GM12878 (cell line): ENCODE data around the gene OR9Q1. TPM values are rescaled to one million over a fixed set of nuclear protein-coding genes. Genes with fewer than 3 reads are reported as not detected.
"Not testable (repeated sequence)": the region's sequence is repeated elsewhere in the genome, so short reads cannot be mapped to it uniquely, and the experiment has no call there.

Experiments
- ATAC-seq: fragments of 200-7000 bp; cut with Tn5 transposase; 3 replicates; pipeline ENCODE4 v1.9.1; 2020; ENCODE audit warnings: mild to moderate bottlenecking, moderate library complexity
- BruUV-seq: library from RNA; stranded (reverse); fragments of 400-500 nt; replicated peaks from 2 replicates; lab custom pipeline; 2021; lab: Mats Ljungman, UMichigan
- CTCF ChIA-PET: fragments of 300-600 bp; sonication (Branson Sonifier 250); formaldehyde crosslinking; extraction: SDS; loops from one replicate; lab custom pipeline; 2021; ENCODE audit warnings: inconsistent platforms; lab: Yijun Ruan, JAX
- POLR2A ChIA-PET: fragments of 350-600 bp; formaldehyde crosslinking; extraction: SDS; loops from one replicate; lab custom pipeline; 2021; ENCODE audit warnings: inconsistent platforms; lab: Charles Lee
- RAD21 ChIA-PET: fragments of 300-600 bp; sonication (Branson Sonifier 250); formaldehyde crosslinking; loops from one replicate; lab custom pipeline; 2023; ENCODE audit warnings: antibody characterized with exemption; ENCODE audit not compliant: unreplicated experiment; lab: Charles Lee
- SMC1A ChIA-PET: fragments of 300-600 bp; sonication (Branson Sonifier 250); formaldehyde crosslinking; loops from one replicate; lab custom pipeline; 2023; ENCODE audit not compliant: unreplicated experiment, uncharacterized antibody; lab: Charles Lee
- DNase-seq: peaks from one replicate; pipeline ENCODE4 v3.0.0-alpha.2; 2011; ENCODE audit warnings: low read depth, low spot score
- FAIRE-seq: peaks from 3 replicates; lab custom pipeline; 2011; peaks lifted over from hg19 to GRCh38; lab: Jason Lieb, UNC
- H2AFZ ChIP-seq: 2 replicates; pipeline ENCODE4 v1.6.0; 2011; ENCODE audit warnings: low read depth, low read length, control low read depth; ENCODE audit not compliant: control insufficient read depth
- H3K27ac ChIP-seq: 2 replicates; pipeline ENCODE4 v1.5.1; 2011; ENCODE audit warnings: control low read depth; ENCODE audit not compliant: control insufficient read depth, insufficient read depth
- H3K27me3 ChIP-seq, 2 experiments: replicated peaks in 1 of 2; 2 replicates each; pipeline versions ENCODE4 v1.6.0 to v1.6.1; 2011; ENCODE audit warnings: low read length in 1 of 2; ENCODE audit not compliant: control insufficient read depth in 2 of 2, insufficient read depth in 2 of 2
- H3K36me3 ChIP-seq, 2 experiments: 2 replicates each; pipeline ENCODE4 v1.5.1; 2011; ENCODE audit warnings: low read length in 1 of 2; ENCODE audit not compliant: control insufficient read depth in 2 of 2, insufficient read depth in 2 of 2
- H3K4me1 ChIP-seq: 2 replicates; pipeline ENCODE4 v1.6.1; 2011; ENCODE audit warnings: mild to moderate bottlenecking, low read length, moderate library complexity, mixed read lengths; ENCODE audit not compliant: control insufficient read depth, insufficient read depth
- H3K4me2 ChIP-seq: 2 replicates; pipeline ENCODE4 v1.6.0; 2011; ENCODE audit warnings: control low read depth; ENCODE audit not compliant: control insufficient read depth, insufficient read depth
- H3K4me3 ChIP-seq: fragments of 200-600 bp; sonication (generic); 2 replicates; pipeline ENCODE4 v1.5.1; 2016
- H3K79me2 ChIP-seq: 2 replicates; pipeline ENCODE4 v1.6.0; 2011; ENCODE audit warnings: low read length; ENCODE audit not compliant: control insufficient read depth, insufficient read depth
- H3K9ac ChIP-seq: 2 replicates; pipeline ENCODE4 v1.8.0; 2011; ENCODE audit warnings: low read length, control low read depth, mixed read lengths; ENCODE audit not compliant: control insufficient read depth, insufficient read depth
- H3K9me3 ChIP-seq: replicated peaks from 3 replicates; pipeline ENCODE4 v1.5.1; 2011; ENCODE audit warnings: mild to moderate bottlenecking, low read length; ENCODE audit not compliant: control insufficient read depth, insufficient read depth
- H4K20me1 ChIP-seq: 2 replicates; pipeline ENCODE4 v1.6.0; 2011; ENCODE audit not compliant: control insufficient read depth, insufficient read depth
- ASH2L ChIP-seq: fragments of 300-600, 200-600 bp; sonication (generic); IDR thresholded peaks from 2 replicates; pipeline ENCODE4 v1.6.1; 2017; ENCODE audit warnings: low read depth, mild to moderate bottlenecking, borderline replicate concordance
- CBX3 ChIP-seq: fragments of 200-600 bp; sonication (generic); IDR thresholded peaks from 2 replicates; pipeline ENCODE4 v1.6.1; 2016; ENCODE audit warnings: low read depth, borderline replicate concordance
- CEBPB ChIP-seq, 2 experiments: fragments of 150-350 bp in 1 of 2; IDR thresholded peaks; 2 replicates each; pipeline ENCODE4 v1.6.1; 2012 to 2014; ENCODE audit warnings: low read depth in 2 of 2, low read length in 2 of 2, borderline replicate concordance in 1 of 2, inconsistent platforms in 1 of 2
- CREB1 ChIP-seq: IDR thresholded peaks from 2 replicates; pipeline ENCODE4 v1.6.1; 2012; ENCODE audit warnings: low read depth, mild to moderate bottlenecking, inconsistent platforms
- DPF2 ChIP-seq: fragments of 450-650 bp; IDR thresholded peaks from 2 replicates; pipeline ENCODE4 v1.6.1; 2017; ENCODE audit warnings: mild to moderate bottlenecking
- FOS ChIP-seq: IDR thresholded peaks from 3 replicates; pipeline ENCODE4 v1.6.1; 2011; ENCODE audit warnings: borderline replicate concordance; ENCODE audit not compliant: insufficient read length; ENCODE audit errors: extremely low read depth
- HCFC1 ChIP-seq: fragments of 150-350 bp; IDR thresholded peaks from 2 replicates; pipeline ENCODE4 v1.6.1; 2014; ENCODE audit warnings: low read length
- IKZF1 ChIP-seq: fragments of 450-650 bp; conservative IDR thresholded peaks from 2 replicates; pipeline ENCODE4 v1.6.1; 2017; ENCODE audit warnings: antibody characterized with exemption, mild to moderate bottlenecking
- NFXL1 ChIP-seq: fragments of 450-650 bp; IDR thresholded peaks from 2 replicates; pipeline ENCODE4 v1.6.1; 2017; ENCODE audit warnings: antibody characterized with exemption, mild to moderate bottlenecking, borderline replicate concordance
- RCOR1 ChIP-seq: conservative IDR thresholded peaks from 2 replicates; pipeline ENCODE4 v1.6.1; 2012; ENCODE audit warnings: low read depth, low read length, improper control_type of control experiment
- TBL1XR1 ChIP-seq: IDR thresholded peaks from 2 replicates; pipeline ENCODE4 v1.6.1; 2012; ENCODE audit warnings: low read depth, low read length, improper control_type of control experiment
- YBX1 ChIP-seq: fragments of 450-650 bp; IDR thresholded peaks from 2 replicates; pipeline ENCODE4 v1.6.1; 2016; ENCODE audit warnings: antibody characterized with exemption
- ZNF622 ChIP-seq: fragments of 450-650 bp; IDR thresholded peaks from 2 replicates; pipeline ENCODE4 v1.6.1; 2017; ENCODE audit warnings: mild to moderate bottlenecking, inconsistent platforms
- ZNF687 ChIP-seq: fragments of 450-650 bp; IDR thresholded peaks from 2 replicates; pipeline ENCODE4 v1.6.1; 2017; ENCODE audit warnings: mild to moderate bottlenecking, moderate library complexity
- WGBS: methylation state at CpG from one replicate; pipeline ENCODE4 v1.1.6; 2016; ENCODE audit warnings: low lambda C conversion rate; ENCODE audit not compliant: insufficient replicate concordance, insufficient coverage; ENCODE audit errors: missing lambda C conversion rate; 5-methylcytosine and 5-hydroxymethylcytosine counted together
- in situ Hi-C: fragments of 300-500 bp; cut with MboI; formaldehyde crosslinking; loops from 9 replicates; pipeline ENCODE4 v1.14.3; 2018; ENCODE audit warnings: mixed read lengths
- intact Hi-C: fragments of 100-400 bp; cut with micrococcal nuclease; formaldehyde crosslinking; loops from one replicate; pipeline ENCODE4 v1.14.2; 2022; ENCODE audit not compliant: unreplicated experiment
- polyA plus RNA-seq, 11 experiments: library from polyadenylated mRNA; depleted of rRNA in 4 of 11; unstranded in 6 of 11; stranded (reverse) in 5 of 11; fragments of >200 nt; fragmentation: Nextera tagmentation in 4 of 11; fragmentation: Illumina TruSeq in 1 of 11; extraction: Ambion mirVana in 4 of 11; extraction: Trizol in 1 of 11; gene quantifications; 1 replicate in 1 of 11; 2 replicates in 10 of 11; pipeline versions ENCODE4 v1.2.1 to v1.2.3, GENCODE V29; 2011 to 2016; ENCODE audit warnings: inconsistent platforms in 2 of 11, missing spikeins in 2 of 11, low read depth in 1 of 11
- total RNA-seq, 4 experiments: library from RNA; depleted of rRNA in 3 of 4; stranded (reverse); fragments of >200 nt in 3 of 4; fragmentation: Illumina TruSeq in 1 of 4; extraction: Trizol in 1 of 4; gene quantifications; 2 replicates each; pipeline versions ENCODE4 v1.2.1 to v1.2.3, GENCODE V29; 2013 to 2021

Gene OR9Q1
- total and polyA plus RNA-seq, 10 of the 15 experiments (the other 5 are each of a cell fraction or from before 2014, with no cell fraction given), result not detected

GRCh38 chr11:58000021-58000420, 23.7 kb upstream of the OR9Q1 start:
- H3K4me2 ChIP-seq, SMC1A ChIA-PET, H2AFZ ChIP-seq, H3K79me2 ChIP-seq, H3K9ac ChIP-seq, H3K36me3 ChIP-seq, FAIRE-seq, BruUV-seq, intact Hi-C loops, DNase-seq, CTCF ChIA-PET, POLR2A ChIA-PET, RAD21 ChIA-PET, H3K4me3 ChIP-seq, H3K27me3 ChIP-seq, ATAC-seq, H3K27ac ChIP-seq, H3K4me1 ChIP-seq, in situ Hi-C loops, H4K20me1 ChIP-seq, H3K9me3 ChIP-seq: not testable (repeated sequence)
- WGBS, result 71% methylated on average over 10 of the region's 10 CpGs

GRCh38 chr11:58000699-58001098, 23.0 kb upstream of the OR9Q1 start:
- CTCF ChIA-PET, result no interaction called here
- no peaks in the 10 kb centered on the region for H3K4me1 ChIP-seq
- no peaks in the 10 kb centered on the region for H4K20me1 ChIP-seq
- H3K79me2 ChIP-seq, result no peaks in the 10 kb centered on the region
- FAIRE-seq (no peak), DNase-seq (no peak), ATAC-seq (no peak)
- intact Hi-C loops, result no loop called here
- H3K27me3 ChIP-seq, result no peaks in the 10 kb centered on the region
- in situ Hi-C loops, result no loop called here
- POLR2A ChIA-PET, result no interaction called here
- H3K36me3 ChIP-seq, result no peaks in the 10 kb centered on the region
- WGBS, result 44% methylated on average over 5 of the region's 5 CpGs
- BruUV-seq, result no TSS peak
- RAD21 ChIA-PET, result no interaction called here
- SMC1A ChIA-PET, result no interaction called here
- H3K9me3 ChIP-seq, result no peaks in the 10 kb centered on the region
- no peak overlapping the region for H2AFZ ChIP-seq
- H3K4me2 ChIP-seq, result no peak overlapping the region
- no peak overlapping the region for H3K27ac ChIP-seq
- H3K4me3 ChIP-seq, result no peak overlapping the region
- no peak overlapping the region for H3K9ac ChIP-seq
- TF ChIP-seq DPF2 (no peak), FOS (no peak), TBL1XR1 (no peak), ASH2L (no peak), CREB1 (no peak), ZNF687 (no peak), CBX3 (no peak), NFXL1 (no peak), HCFC1 (no peak), CEBPB (IDR thresholded peaks at IDR 0.05; ENCODE audit: borderline replicate concordance in 1 of 2, low read depth in 2 of 2, low read length in 2 of 2) (no peak), IKZF1 (no peak), ZNF622 (no peak), YBX1 (no peak), RCOR1 (no peak)
